ENCODE results near the gene QSOX2.

The QSOX2 gene

GRCh38 chr9:136201609-136202453 is 43.8 kb downstream of the QSOX2 start:
- DNase-seq = no peak

- no peak for DNase-seq
Measured at GRCh38 chr9:136201174-136201573, 44.4 kb downstream of the QSOX2 start.

GRCh38 chr9:136200424-136200823 is 45.2 kb downstream of the QSOX2 start:
- no peak for DNase-seq

GRCh38 chr9:136199391-136200288 is 46.0 kb downstream of the QSOX2 start:
- no peak for DNase-seq

- DNase-seq = no peak
Measured at GRCh38 chr9:136198605-136199083, 47.0 kb downstream of the QSOX2 start.

GRCh38 chr9:136197930-136198604 is 47.5 kb downstream of the QSOX2 start:
- no peak for DNase-seq

- DNase-seq = no peak
Measured at GRCh38 chr9:136197084-136197875, 48.3 kb downstream of the QSOX2 start.

GRCh38 chr9:136196404-136197083 is 49.1 kb downstream of the QSOX2 start:
- no peak for DNase-seq

GRCh38 chr9:136194540-136194939 is 51.1 kb downstream of the QSOX2 start:
- DNase-seq = no peak

GRCh38 chr9:136193891-136194279 is 51.7 kb downstream of the QSOX2 start:
- DNase-seq = no peak

- no peak for DNase-seq
Measured at GRCh38 chr9:136193127-136193890, 52.3 kb downstream of the QSOX2 start.

- no peak for DNase-seq
Measured at GRCh38 chr9:136192289-136193126, 53.1 kb downstream of the QSOX2 start.

GRCh38 chr9:136191960-136192286 is 53.7 kb downstream of the QSOX2 start:
- DNase-seq = no peak

- DNase-seq = no peak
Measured at GRCh38 chr9:136191099-136191959, 54.3 kb downstream of the QSOX2 start.

- no peak for DNase-seq
Measured at GRCh38 chr9:136190656-136191055, 55.0 kb downstream of the QSOX2 start.

GRCh38 chr9:136190237-136190601 is 55.4 kb downstream of the QSOX2 start:
- DNase-seq = no peak

GRCh38 chr9:136189394-136190236 is 56.0 kb downstream of the QSOX2 start:
- no peak for DNase-seq
